ENCODE data around the gene FAS.

The FAS gene

GRCh38 chr10:89043052-89043451 lies 52.5 kb downstream of the FAS start:
- no peak for DNase-seq

- no peak for DNase-seq
Measured at GRCh38 chr10:89047397-89047796, 56.8 kb downstream of the FAS start.

GRCh38 chr10:89051593-89051992 lies 61.0 kb downstream of the FAS start:
- no peak for DNase-seq

- DNase-seq, result no peak
Measured at GRCh38 chr10:89053555-89053954, 63.0 kb downstream of the FAS start.

- no peak for DNase-seq
Measured at GRCh38 chr10:89055159-89055558, 64.6 kb downstream of the FAS start.

- no peak for DNase-seq
Measured at GRCh38 chr10:89062861-89063260, 72.3 kb downstream of the FAS start.

GRCh38 chr10:89063465-89063864 lies 72.9 kb downstream of the FAS start:
- no peak for DNase-seq

- DNase-seq, result no peak
Measured at GRCh38 chr10:89064748-89065147, 74.2 kb downstream of the FAS start.
